PFSK-1 (cell line): ENCODE measurements around the gene CIB1.

Experiments used
- FOXP2 ChIP-seq: optimal IDR thresholded peaks from 2 replicates; pipeline ENCODE3; 2011; ENCODE audit warnings: borderline replicate concordance, control low read depth, inconsistent platforms; ENCODE audit not compliant: insufficient read depth; ENCODE audit errors: extremely low read length, extremely low read depth
- POLR2AphosphoS5 ChIP-seq: IDR thresholded peaks from 2 replicates; pipeline ENCODE4 v1.6.1; 2012; ENCODE audit warnings: low read depth, mild to moderate bottlenecking, control low read depth, low read length, moderate library complexity
- REST ChIP-seq, 2 experiments: IDR thresholded peaks; 2 replicates each; pipeline versions ENCODE4 v1.6.1 to v1.8.0; 2011 to 2012; ENCODE audit warnings: low read depth in 2 of 2, low read length in 2 of 2, control low read depth in 1 of 2, inconsistent platforms in 1 of 2, mild to moderate bottlenecking in 1 of 2, moderate library complexity in 1 of 2; ENCODE audit not compliant: insufficient read depth in 1 of 2
- SIN3A ChIP-seq: IDR thresholded peaks from 2 replicates; pipeline ENCODE4 v1.6.1; 2012; ENCODE audit warnings: mild to moderate bottlenecking, low read length, moderate library complexity, borderline replicate concordance; ENCODE audit not compliant: insufficient read depth
- TAF1 ChIP-seq: IDR thresholded peaks from 2 replicates; pipeline ENCODE4 v1.6.1; 2012; ENCODE audit warnings: low read length, control low read depth, borderline replicate concordance; ENCODE audit not compliant: insufficient read depth

Gene CIB1

DNA sequence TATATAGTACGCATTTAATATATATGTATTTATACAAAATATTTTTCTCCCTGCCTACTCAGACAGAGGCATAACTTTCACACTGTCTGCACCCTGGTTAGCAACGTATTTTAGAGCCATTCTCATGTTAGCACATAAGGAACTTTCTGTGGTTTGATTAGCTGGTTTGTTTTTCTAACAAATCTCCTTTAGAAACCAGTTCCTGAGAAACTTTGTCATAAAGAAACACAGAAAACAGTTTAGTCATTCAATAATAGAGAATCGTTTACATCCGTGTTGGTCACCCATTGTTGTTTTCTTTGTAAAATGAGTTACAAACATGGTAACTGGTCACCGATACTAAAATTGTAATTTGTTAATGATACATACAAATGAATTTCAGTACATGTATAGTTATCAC, 25.8 kb upstream of the CIB1 start:
- TF ChIP-seq POLR2AphosphoS5 (no peak), FOXP2 (no peak), REST (IDR thresholded peaks at IDR 0.05; ENCODE audit: insufficient read depth in 1 of 2, low read depth in 2 of 2, low read length in 2 of 2) (no peak), SIN3A (no peak), TAF1 (no peak)

- TF ChIP-seq POLR2AphosphoS5 = no peak
- no peak for TF ChIP-seq TAF1
- no peak for TF ChIP-seq SIN3A
- no peak for TF ChIP-seq REST (IDR thresholded peaks at IDR 0.05; ENCODE audit: insufficient read depth in 1 of 2, low read depth in 2 of 2, low read length in 2 of 2)
- no peak for TF ChIP-seq FOXP2
Observed at GRCh38 chr15:90257776-90258175, 24.0 kb upstream of the CIB1 start.

DNA sequence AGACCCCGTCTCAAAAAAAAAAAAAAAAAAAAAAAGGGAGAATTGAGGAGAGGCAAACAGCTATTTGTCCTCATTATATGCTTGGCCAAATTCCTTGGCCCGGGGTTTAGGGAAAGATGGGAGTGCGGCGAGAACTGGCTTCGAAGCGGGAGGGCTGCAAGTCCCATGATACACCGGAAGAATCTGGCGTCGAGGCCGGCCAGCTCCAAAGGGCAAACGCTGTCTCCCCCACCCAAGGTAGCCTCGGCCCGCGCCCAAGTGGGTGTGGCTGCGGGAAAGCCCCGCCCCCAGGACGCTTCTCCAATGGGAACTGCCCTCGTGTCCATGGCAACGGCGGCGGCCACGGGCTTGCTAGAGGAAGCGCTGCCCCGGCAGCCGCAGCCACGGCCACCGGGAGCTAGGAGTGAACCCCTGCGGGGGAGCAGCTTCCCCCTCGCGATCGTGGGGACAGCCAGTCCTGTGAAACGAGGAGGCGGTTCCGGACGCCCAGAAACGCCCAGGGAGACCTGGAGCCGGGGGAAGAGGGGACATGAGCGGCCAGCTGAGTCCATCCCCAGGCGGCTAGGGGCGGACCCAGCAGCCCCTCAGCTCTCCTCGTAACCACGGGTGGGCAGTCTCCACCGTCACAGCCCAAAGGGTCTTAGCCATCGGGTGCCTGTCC, 15.6 kb upstream of the CIB1 start, which contains the start of gene TTLL13:
Gene TTLL13 (plus strand): TSS at position 354 of the 661 bp plus-strand sequence. CDS start 1,075 bp downstream, outside the sequence.
- peak; percentile 86; the same call in 1 of the 2 replicates for TF ChIP-seq SIN3A
- peak; percentile 68 for TF ChIP-seq FOXP2
- TF ChIP-seq REST (IDR thresholded peaks at IDR 0.05; ENCODE audit: insufficient read depth in 1 of 2, low read depth in 2 of 2, low read length in 2 of 2) = no peak
- no peak for TF ChIP-seq TAF1
- TF ChIP-seq POLR2AphosphoS5 = no peak

DNA sequence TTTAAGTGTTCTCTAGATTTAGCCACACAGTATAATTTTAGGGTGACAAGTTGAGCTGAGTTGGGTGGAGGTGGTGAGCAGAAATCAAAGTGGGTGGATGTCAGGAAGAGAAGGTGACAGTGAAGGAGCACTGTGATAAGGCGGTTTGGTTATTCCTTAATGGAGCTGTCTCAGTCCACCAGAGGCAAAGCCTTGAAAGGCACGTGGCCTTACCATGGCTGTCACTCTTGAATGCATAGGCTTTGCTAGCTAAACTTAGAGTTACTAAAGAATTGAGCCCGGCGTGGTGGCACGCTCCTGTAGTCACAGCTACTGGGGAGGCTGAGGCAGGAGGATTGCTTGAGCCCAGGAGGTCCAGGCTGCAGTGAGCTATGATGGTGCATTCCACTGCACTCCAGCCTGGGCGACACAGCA, 15.1 kb upstream of the CIB1 start:
- TF ChIP-seq SIN3A = no peak
- no peak for TF ChIP-seq TAF1
- TF ChIP-seq REST (IDR thresholded peaks at IDR 0.05; ENCODE audit: insufficient read depth in 1 of 2, low read depth in 2 of 2, low read length in 2 of 2) = no peak
- no peak for TF ChIP-seq FOXP2
- no peak for TF ChIP-seq POLR2AphosphoS5
